Natural killer cell treated with Interleukin-12 subunit alpha and Interleukin-12 subunit beta and Interleukin-15 and Interleukin-18, amount 100 ng/mL, for 72 hours (primary cell): Measurements from ENCODE around the gene PLN. TPM values are rescaled to one million over a fixed set of nuclear protein-coding genes. Genes with fewer than 3 reads are reported as not detected.

Experiments used
- ATAC-seq, 2 donors: fragments of 150-1000 bp; cut with Tn5 transposase in 1 of 2; sonication (Bioruptor Pico), chemical (Tn5 transposase) in 1 of 2; 2 replicates each; pipeline ENCODE4 v1.10.0; 2021
- DNase-seq: peaks from one replicate; pipeline ENCODE4 v3.0.0; 2022; ENCODE audit warnings: low spot score
- H3K27ac Mint-ChIP-seq, 2 donors: 1 replicate in 1 of 2; 2 replicates in 1 of 2; pipeline ENCODE4 v1.8.0; 2022; ENCODE audit warnings: mixed read lengths in 2 of 2, mild to moderate bottlenecking in 1 of 2, moderate library complexity in 1 of 2
- H3K27me3 Mint-ChIP-seq, 2 donors: 1 replicate in 1 of 2; 2 replicates in 1 of 2; pipeline ENCODE4 v1.8.0; 2022; ENCODE audit warnings: mixed read lengths in 2 of 2
- H3K36me3 Mint-ChIP-seq: one replicate; pipeline ENCODE4 v1.8.0; 2022; ENCODE audit warnings: mixed read lengths
- H3K4me1 Mint-ChIP-seq, 2 donors: 1 replicate in 1 of 2; 2 replicates in 1 of 2; pipeline ENCODE4 v1.8.0; 2022; ENCODE audit warnings: low read depth in 2 of 2, mixed read lengths in 2 of 2, mild to moderate bottlenecking in 1 of 2
- H3K4me3 Mint-ChIP-seq: one replicate; pipeline ENCODE4 v1.8.0; 2022; ENCODE audit warnings: mixed read lengths
- H3K9me3 Mint-ChIP-seq: 2 replicates; pipeline ENCODE4 v1.8.0; 2022; ENCODE audit warnings: mixed read lengths
- total RNA-seq, 2 donors: library from RNA; stranded (reverse); gene quantifications; one replicate each; pipeline ENCODE4 v1.2.3, GENCODE V29; 2022

The PLN gene
- total RNA-seq, 2 donors from 2014 or later = not detected

DNA sequence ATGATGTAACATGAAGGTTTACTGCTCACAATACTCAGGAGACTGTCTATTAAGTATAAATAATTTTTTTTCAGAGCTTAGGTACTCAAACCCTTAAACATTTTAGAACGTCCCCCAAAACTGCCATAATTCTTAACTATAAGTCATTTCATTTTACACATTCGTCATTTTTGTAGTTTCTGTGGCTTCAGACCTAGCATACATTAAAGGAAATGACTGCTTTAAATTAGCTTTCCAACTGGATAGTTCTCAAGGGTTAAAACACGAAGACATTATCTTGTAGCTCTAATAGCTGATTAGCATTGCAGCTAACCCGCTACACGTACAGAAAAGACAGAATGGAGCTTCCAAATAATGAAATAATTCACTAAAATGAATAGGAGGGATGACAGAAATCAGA lies 24.9 kb upstream of the PLN start:
- ATAC-seq (peak in 1 of 2 donors; percentile 58), DNase-seq (no peak)
- Mint-ChIP-seq H3K27ac (peak overlapping the region in 1 of 2 donors; percentile 3), H3K4me3 (no peak overlapping the region), H3K4me1 (peaks cover 10 to 25% of the 10 kb centered on the region in 2 donors), H3K9me3 (no peaks in the 10 kb centered on the region), H3K36me3 (peaks cover 6% of the 10 kb centered on the region), H3K27me3 (no peaks in the 10 kb centered on the region)

DNA sequence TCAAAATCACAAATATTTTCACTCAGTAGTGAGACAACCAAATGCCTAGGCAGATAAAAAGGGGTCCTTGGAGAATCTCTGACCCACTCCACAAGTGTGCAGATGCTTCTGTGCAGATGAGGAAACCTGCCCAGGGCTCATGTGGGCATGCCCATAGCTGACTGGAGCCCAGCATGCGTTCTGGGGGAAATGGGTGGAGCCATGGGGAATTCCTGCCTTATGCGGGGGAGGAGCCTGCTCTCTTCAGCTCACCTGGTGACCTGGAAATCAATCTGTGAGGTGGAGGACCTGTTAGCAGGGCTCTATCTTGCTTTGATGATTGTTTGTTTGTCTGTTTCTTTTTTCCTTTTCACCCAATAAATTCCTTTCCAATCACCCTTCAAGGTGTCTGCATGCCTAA lies 23.4 kb upstream of the PLN start:
- DNase-seq (no peak), ATAC-seq (no peak)
- Mint-ChIP-seq H3K4me1 (peaks cover 10 to 25% of the 10 kb centered on the region in 2 donors), H3K36me3 (no peaks in the 10 kb centered on the region), H3K27me3 (no peaks in the 10 kb centered on the region), H3K27ac (no peak overlapping the region), H3K4me3 (no peak overlapping the region), H3K9me3 (no peaks in the 10 kb centered on the region)

DNA sequence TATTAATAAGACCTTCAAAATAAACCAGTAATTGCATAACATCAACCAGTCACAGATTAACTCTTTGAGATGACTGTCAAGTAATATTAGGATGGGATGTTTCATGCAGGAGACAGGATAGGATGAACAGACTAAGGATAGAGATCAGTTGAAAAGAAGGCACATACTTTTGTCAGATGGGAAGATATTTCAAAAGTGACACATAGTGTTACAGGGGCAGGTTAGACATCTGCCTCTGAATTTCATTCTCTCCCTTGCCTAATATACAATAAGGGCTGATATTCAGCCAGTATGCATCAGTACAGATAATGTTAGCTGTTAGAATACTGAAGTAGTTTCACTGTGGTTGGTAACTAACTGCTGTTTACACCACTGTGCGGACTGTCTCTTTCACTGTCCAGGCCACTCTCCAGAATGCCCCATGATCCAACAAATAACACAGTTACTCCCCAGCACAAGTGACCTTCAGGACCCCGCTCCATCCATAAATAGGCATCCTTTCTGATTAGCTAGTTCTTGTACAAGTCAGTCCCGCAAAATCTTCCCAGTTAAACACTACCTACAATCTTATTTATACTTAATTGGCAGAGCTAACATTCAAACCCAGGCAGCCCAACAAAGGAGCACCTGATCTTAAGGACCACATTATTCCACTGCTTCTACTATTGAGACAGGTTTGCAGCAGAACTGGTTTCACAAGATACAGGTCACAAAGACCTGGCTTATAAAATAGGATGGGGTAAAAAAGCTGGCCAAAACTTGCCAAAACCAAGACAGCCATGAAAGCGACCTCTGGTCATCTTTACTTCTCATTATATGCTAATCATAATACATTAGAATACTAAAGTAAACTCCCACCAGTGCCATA lies 21.9 kb upstream of the PLN start:
- H3K4me3 Mint-ChIP-seq = no peak overlapping the region
- H3K9me3 Mint-ChIP-seq = peaks cover 3% of the 10 kb centered on the region
- DNase-seq = no peak
- no peaks in the 10 kb centered on the region for H3K27me3 Mint-ChIP-seq
- peaks cover 7% of the 10 kb centered on the region for H3K36me3 Mint-ChIP-seq
- no peak overlapping the region for H3K27ac Mint-ChIP-seq
- ATAC-seq = no peak
- H3K4me1 Mint-ChIP-seq = peaks cover 10 to 29% of the 10 kb centered on the region in 2 donors

DNA sequence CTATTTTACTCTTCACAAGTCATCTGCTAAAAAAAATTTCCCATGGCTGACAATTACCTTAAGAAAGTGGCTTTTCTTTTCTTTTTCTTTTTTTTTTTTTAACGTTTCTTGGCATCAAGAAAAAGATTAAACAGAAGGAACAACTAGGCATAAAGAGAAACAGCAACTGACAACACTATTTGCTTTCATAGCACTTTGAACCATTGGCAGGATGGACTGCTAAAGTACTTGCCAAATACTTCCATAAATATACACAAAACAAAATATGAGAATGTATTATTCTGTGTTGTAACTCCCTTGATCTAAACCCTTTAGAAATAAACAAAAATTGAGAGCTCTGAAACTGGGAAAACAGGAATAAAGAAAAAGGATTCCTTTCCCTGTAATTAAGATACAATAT lies 20.0 kb upstream of the PLN start:
- peaks cover 8 to 32% of the 10 kb centered on the region in 2 donors for H3K4me1 Mint-ChIP-seq
- ATAC-seq (no peak), DNase-seq (no peak)
- peaks cover 7% of the 10 kb centered on the region for H3K36me3 Mint-ChIP-seq
- H3K9me3 Mint-ChIP-seq = peaks cover 3% of the 10 kb centered on the region
- no peak overlapping the region for H3K4me3 Mint-ChIP-seq
- no peaks in the 10 kb centered on the region for H3K27me3 Mint-ChIP-seq
- H3K27ac Mint-ChIP-seq = no peak overlapping the region

DNA sequence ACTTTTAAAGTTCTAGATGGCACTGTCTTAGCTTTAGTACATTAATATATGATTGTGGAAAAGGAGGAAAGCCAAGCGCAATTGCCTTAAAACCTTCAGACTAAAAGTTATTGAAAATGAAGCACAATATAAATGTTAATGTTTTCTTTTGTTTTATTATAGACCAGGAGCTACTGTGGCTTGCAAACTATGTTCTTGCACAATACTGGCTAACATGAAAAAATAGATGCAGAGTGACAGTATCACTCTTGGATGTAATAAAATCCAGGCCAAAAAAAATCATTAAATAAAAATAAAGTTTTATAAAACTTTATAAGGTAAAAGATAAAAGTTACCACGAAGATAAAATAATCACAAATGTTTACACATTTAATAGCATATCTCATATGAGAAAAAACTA lies 18.3 kb upstream of the PLN start:
- Mint-ChIP-seq H3K4me1 (peaks cover 4 to 22% of the 10 kb centered on the region in 2 donors), H3K36me3 (peaks cover 7% of the 10 kb centered on the region), H3K9me3 (peaks cover 3% of the 10 kb centered on the region), H3K4me3 (no peak overlapping the region), H3K27me3 (no peaks in the 10 kb centered on the region), H3K27ac (no peak overlapping the region)
- DNase-seq (no peak), ATAC-seq (no peak)

DNA sequence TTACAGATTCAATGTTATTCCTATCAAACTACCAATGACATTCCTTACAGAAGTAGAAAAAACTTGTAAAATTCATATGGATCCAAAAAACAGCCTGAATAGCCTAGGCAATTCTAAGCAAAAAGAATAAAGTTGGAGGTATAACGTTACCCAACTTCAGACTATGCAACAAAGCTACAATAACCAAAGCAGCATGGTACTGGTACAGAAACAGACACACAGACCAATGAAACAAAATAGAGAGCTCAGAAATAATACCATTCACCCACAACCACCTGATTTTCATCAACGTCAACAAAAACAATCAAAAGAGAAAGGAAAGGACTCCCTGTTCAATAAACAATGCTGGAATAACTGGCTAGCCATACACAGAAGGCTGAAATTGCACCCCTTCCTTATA lies 17.2 kb upstream of the PLN start:
- Mint-ChIP-seq H3K36me3 (peaks cover 7% of the 10 kb centered on the region), H3K27ac (no peak overlapping the region), H3K4me3 (no peak overlapping the region), H3K27me3 (no peaks in the 10 kb centered on the region), H3K4me1 (peaks cover 0 to 20% of the 10 kb centered on the region in 2 donors), H3K9me3 (peaks cover 3% of the 10 kb centered on the region)
- no peak for ATAC-seq
- DNase-seq = no peak

DNA sequence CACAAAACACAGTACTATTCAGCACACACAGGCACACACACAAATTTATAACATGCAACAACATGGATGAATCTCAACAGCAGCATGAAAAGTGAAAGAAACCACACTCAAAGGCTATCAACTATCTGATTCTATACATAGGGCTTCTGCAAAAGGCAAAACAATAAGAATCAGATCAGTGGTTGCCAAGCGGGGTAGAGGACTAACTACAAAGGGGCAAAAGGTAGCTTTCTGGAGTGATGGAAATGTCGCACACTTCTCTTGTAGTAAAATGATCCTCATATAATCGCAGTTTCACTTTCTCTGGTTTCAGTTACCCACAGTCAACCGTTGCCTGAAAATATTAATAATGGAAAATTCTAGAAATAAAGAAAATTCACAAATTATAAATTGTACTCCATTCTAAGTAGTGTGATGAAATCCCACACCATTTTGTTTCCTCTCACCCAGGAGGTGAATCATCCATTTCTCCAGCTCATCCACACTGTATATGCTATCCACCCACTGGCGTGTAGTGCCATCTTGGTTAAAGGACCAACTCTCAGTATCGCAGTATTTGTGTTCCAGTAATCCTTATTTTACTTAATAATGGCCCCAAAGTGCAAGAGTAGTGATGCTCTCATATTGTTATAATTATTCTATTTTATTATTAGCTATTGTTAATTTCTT lies 12.8 kb upstream of the PLN start:
- H3K36me3 Mint-ChIP-seq = peaks cover 7% of the 10 kb centered on the region
- no peak overlapping the region for H3K4me3 Mint-ChIP-seq
- no peak for DNase-seq
- H3K9me3 Mint-ChIP-seq = peaks cover 3% of the 10 kb centered on the region
- no peaks in the 10 kb centered on the region for H3K27me3 Mint-ChIP-seq
- no peak overlapping the region for H3K27ac Mint-ChIP-seq
- H3K4me1 Mint-ChIP-seq = peaks cover 0 to 15% of the 10 kb centered on the region in 2 donors
- ATAC-seq = no peak

DNA sequence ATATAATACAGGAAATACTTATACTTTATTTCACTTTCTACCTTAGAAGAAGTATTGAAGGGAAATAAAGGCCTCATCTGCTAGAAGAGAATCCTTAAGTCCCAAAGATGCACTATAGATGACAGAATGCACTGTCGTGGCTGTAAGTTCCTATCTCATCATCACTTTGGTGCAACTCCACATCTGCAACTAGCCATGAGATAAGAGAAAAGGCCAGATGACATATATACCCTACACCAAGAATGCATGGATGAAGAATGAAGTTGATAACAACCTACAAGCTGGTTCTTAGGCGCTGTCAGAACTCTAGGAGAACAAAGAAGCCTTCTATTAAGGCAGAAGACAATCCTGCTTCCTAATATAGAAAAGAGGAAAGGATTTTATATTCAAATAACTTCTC lies 11.6 kb upstream of the PLN start:
- Mint-ChIP-seq H3K4me1 (peaks cover 0 to 9% of the 10 kb centered on the region in 2 donors), H3K9me3 (no peaks in the 10 kb centered on the region), H3K36me3 (no peaks in the 10 kb centered on the region), H3K27ac (no peak overlapping the region), H3K27me3 (no peaks in the 10 kb centered on the region), H3K4me3 (no peak overlapping the region)
- DNase-seq (no peak), ATAC-seq (no peak)

DNA sequence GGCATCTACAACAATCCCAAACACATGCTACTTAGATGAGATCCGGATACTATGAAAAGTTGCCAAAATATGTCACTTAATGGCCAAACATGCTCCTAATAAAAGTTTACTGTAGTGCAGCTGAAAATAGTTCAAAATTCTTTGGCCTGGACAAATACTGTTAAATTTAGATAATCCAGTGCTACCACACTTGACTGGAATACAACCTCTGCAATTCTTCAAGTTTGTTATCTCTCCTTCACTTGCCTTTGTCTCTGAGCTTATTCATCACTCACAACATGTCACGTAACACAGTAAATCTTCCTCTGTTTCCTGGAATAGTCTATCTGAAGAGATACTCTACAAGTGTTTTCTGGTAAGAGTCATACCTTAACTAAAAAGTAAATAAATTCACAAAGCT lies 10.5 kb upstream of the PLN start:
- H3K27ac Mint-ChIP-seq = no peak overlapping the region
- no peak for ATAC-seq

DNA sequence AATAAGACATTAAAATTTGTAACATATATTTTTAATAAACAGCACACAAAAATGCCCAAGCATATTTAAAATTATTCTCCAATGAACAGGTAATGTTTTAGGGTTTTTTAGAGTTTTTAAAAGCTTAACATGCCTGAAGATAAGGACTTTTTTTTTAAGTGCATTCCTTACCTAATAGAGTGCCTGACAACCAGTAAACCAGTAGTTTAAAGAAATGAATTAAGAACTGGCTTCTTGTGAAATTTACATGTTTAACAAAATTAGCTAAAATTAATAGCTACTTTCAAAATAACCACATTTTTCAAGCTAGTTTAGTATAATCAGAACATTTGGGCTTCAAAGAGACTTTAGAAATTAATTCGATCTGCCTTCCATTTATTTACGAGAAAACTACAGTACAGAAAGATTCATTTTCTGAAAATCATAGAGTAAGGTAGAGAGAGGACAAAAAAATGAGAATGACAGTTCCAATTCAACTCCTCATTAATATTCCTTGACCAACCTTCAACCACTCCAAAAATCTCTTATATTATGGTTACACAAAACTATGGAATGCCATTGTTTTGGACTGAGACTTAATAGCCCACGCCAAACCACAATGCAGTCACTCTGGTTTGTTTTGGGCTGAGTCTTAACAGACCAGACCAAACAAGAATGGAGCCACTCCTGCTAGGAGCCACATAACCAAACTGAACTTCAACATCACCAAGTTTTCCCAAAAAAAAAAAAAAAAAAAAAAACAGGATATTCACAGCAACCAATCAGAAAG lies 5.7 kb upstream of the PLN start:
- Mint-ChIP-seq H3K4me3 (no peak overlapping the region), H3K27ac (no peak overlapping the region), H3K4me1 (peaks cover 11 to 15% of the 10 kb centered on the region in 2 donors), H3K27me3 (no peaks in the 10 kb centered on the region), H3K36me3 (no peaks in the 10 kb centered on the region), H3K9me3 (no peaks in the 10 kb centered on the region)
- ATAC-seq (no peak), DNase-seq (no peak)

More for the DNA sequence above, 10.5 kb upstream of the PLN start:
- no peak for DNase-seq
- Mint-ChIP-seq H3K4me1 (peaks cover 0 to 9% of the 10 kb centered on the region in 2 donors), H3K36me3 (no peaks in the 10 kb centered on the region), H3K9me3 (no peaks in the 10 kb centered on the region), H3K27me3 (no peaks in the 10 kb centered on the region), H3K4me3 (no peak overlapping the region)

DNA sequence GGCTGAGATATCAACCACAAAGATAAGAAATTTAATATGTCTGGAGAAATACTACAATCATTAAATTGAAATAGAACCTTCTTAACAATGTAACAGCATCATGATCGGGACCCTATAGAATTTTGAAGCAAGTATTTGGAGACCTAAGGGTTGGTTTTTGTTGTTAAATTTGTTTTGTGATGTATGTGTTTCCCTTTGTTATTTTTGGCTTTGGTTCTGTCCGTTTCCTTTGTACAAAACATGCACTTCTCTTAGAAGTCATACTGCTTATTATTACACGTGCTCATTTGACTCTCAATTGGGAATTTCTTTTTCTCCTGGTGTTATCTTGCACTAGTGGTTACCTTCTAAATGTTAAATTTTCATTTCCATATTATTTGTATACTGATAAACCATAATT lies 4.0 kb upstream of the PLN start:
- ATAC-seq (no peak), DNase-seq (no peak)
- Mint-ChIP-seq H3K27ac (no peak overlapping the region), H3K27me3 (no peaks in the 10 kb centered on the region), H3K4me3 (no peak overlapping the region), H3K9me3 (no peaks in the 10 kb centered on the region), H3K36me3 (no peaks in the 10 kb centered on the region), H3K4me1 (peaks cover 15 to 16% of the 10 kb centered on the region in 2 donors)

DNA sequence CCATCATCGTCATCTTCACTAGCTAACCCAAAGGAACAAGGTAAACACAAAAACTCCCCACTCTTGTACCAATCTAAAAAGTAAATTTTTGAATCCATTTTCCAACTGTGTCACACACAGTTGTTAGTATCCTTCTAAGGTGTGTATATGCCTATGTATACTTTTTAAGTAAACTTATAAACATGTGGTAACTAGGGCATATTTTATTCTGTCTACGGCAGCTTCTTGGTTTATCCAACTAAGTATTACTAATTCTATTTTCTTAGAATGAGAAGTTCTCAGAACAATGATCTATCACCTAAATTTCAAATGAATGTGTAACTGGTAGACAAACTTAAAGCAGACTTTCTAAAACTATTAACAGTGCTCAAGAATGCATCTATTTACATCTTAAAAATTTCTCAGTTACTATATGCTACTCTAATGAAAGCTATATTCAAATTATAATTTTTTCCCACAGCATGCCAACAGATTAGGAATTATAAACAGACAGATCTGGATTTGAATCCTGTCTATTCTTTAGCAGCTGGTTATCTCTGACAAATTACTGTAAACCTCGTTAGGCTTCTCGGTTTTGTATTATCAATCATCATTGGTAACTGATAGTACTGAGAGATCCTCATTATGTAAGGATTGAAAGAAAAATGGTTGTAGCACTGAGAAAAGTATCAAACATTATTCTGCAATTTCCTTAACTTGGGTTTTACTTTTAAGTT lies 1.8 kb upstream of the PLN start:
- H3K27ac Mint-ChIP-seq = no peak overlapping the region
- H3K4me3 Mint-ChIP-seq = peak overlapping the region; percentile 26
- H3K9me3 Mint-ChIP-seq = no peaks in the 10 kb centered on the region
- DNase-seq = no peak
- no peaks in the 10 kb centered on the region for H3K36me3 Mint-ChIP-seq
- H3K4me1 Mint-ChIP-seq = peaks cover 20 to 21% of the 10 kb centered on the region in 2 donors
- peak in 1 of 2 donors; percentile 49 for ATAC-seq
- H3K27me3 Mint-ChIP-seq = no peaks in the 10 kb centered on the region

DNA sequence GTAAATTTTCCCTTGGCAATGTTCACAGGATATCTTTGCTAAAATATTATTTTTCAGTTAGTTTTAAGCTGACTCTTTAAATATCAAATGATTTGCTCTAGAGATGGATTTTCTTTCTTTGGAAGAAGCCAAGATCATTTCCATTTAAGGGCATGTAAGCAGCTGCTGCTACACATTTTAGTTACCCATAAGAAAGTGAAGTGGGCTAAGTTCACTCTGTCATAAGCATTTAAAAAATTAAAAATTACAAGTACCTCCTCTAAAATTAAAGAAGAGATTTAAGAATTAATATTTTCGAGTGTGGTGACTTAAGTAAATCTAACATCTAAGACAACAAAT lies 1.2 kb upstream of the PLN start:
- no peak overlapping the region for H3K4me3 Mint-ChIP-seq
- H3K9me3 Mint-ChIP-seq = no peaks in the 10 kb centered on the region
- H3K27ac Mint-ChIP-seq = no peak overlapping the region
- H3K27me3 Mint-ChIP-seq = no peaks in the 10 kb centered on the region
- ATAC-seq (no peak), DNase-seq (no peak)
- H3K4me1 Mint-ChIP-seq = peaks cover 20 to 21% of the 10 kb centered on the region in 2 donors
- H3K36me3 Mint-ChIP-seq = no peaks in the 10 kb centered on the region
